KMS-11 (cell line): ENCODE data around the gene BARX2.

Experiments
- H2AFZ ChIP-seq: fragments of 200-600 bp; sonication (generic); 2 replicates; pipeline ENCODE4 v1.6.1; 2016; ENCODE audit warnings: antibody characterized with exemption, mixed run types, low read depth
- H3K27ac ChIP-seq: fragments of 200-600 bp; sonication (generic); 2 replicates; pipeline ENCODE4 v1.6.1; 2016; ENCODE audit warnings: mild to moderate bottlenecking, mixed run types
- H3K27me3 ChIP-seq: fragments of 200-600 bp; sonication (generic); 2 replicates; pipeline ENCODE4 v1.6.1; 2017; ENCODE audit warnings: mild to moderate bottlenecking, low read depth, mixed run types, moderate library complexity; ENCODE audit not compliant: insufficient read depth
- H3K36me3 ChIP-seq: fragments of 200-600 bp; sonication (generic); 2 replicates; pipeline ENCODE4 v1.6.1; 2017; ENCODE audit warnings: mild to moderate bottlenecking, mixed run types; ENCODE audit not compliant: insufficient read depth
- H3K4me1 ChIP-seq: fragments of 200-600 bp; sonication (generic); 2 replicates; pipeline ENCODE4 v1.6.1; 2016; ENCODE audit warnings: mild to moderate bottlenecking, low read depth, mixed run types; ENCODE audit not compliant: poor library complexity, severe bottlenecking
- H3K4me2 ChIP-seq: fragments of 200-600 bp; sonication (generic); 2 replicates; pipeline ENCODE4 v1.7.0; 2016; ENCODE audit warnings: mild to moderate bottlenecking, mixed run types
- H3K4me3 ChIP-seq: fragments of 200-600 bp; sonication (generic); IDR thresholded peaks from 2 replicates; pipeline ENCODE4 v1.6.1; 2017; ENCODE audit warnings: low read depth, low read length, mixed read lengths; ENCODE audit not compliant: insufficient read depth
- H3K79me2 ChIP-seq: fragments of 200-600 bp; sonication (generic); 2 replicates; pipeline ENCODE4 v1.6.1; 2016; ENCODE audit warnings: low read depth, mixed run types; ENCODE audit not compliant: insufficient read depth
- H3K9ac ChIP-seq: fragments of 200-600 bp; sonication (generic); 2 replicates; pipeline ENCODE4 v1.6.1; 2016; ENCODE audit warnings: mild to moderate bottlenecking, mixed run types
- H4K20me1 ChIP-seq: fragments of 200-600 bp; sonication (generic); 2 replicates; pipeline ENCODE4 v1.6.1; 2016; ENCODE audit warnings: mild to moderate bottlenecking, mixed run types; ENCODE audit not compliant: insufficient read depth
- TF ChIP-seq, protein P1 (sequence below): fragments of 200-600 bp; sonication (generic); conservative IDR thresholded peaks from 2 replicates; pipeline ENCODE4 v1.6.1; 2017; ENCODE audit warnings: low read depth, mild to moderate bottlenecking, antibody characterized with exemption, low read length, moderate library complexity, mixed read lengths

BARX2 gene

DNA sequence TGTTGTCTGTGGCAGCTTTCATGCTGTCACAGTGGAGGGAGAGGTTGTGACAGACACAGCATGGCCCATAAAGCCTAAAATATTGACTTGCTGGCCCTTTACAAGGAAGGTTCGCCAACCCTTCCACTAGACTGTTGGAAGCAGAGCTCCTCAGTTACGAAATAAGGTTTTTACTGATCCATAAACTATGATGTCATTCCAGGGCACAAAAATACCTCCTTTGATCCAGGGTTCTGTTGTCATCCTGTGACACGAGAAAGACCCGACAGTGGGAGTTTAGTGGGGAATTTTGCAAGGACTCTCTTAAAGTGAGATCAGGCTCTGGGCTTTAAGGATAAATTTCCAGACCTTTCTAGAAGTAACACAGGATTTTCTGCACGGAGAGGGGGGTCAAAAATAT is 15.7 kb downstream of the BARX2 start:
- TF ChIP-seq, protein P1, sequence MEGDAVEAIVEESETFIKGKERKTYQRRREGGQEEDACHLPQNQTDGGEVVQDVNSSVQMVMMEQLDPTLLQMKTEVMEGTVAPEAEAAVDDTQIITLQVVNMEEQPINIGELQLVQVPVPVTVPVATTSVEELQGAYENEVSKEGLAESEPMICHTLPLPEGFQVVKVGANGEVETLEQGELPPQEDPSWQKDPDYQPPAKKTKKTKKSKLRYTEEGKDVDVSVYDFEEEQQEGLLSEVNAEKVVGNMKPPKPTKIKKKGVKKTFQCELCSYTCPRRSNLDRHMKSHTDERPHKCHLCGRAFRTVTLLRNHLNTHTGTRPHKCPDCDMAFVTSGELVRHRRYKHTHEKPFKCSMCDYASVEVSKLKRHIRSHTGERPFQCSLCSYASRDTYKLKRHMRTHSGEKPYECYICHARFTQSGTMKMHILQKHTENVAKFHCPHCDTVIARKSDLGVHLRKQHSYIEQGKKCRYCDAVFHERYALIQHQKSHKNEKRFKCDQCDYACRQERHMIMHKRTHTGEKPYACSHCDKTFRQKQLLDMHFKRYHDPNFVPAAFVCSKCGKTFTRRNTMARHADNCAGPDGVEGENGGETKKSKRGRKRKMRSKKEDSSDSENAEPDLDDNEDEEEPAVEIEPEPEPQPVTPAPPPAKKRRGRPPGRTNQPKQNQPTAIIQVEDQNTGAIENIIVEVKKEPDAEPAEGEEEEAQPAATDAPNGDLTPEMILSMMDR: no peak
- no peak overlapping the region for H3K4me3 ChIP-seq
- no peak overlapping the region for H3K9ac ChIP-seq
- H3K36me3 ChIP-seq: no peaks in the 10 kb centered on the region
- H2AFZ ChIP-seq: no peak overlapping the region
- H3K4me1 ChIP-seq: peaks cover 7% of the 10 kb centered on the region
- no peak overlapping the region for H3K27ac ChIP-seq
- H3K4me2 ChIP-seq: no peak overlapping the region
- no peaks in the 10 kb centered on the region for H3K79me2 ChIP-seq
- no peaks in the 10 kb centered on the region for H3K27me3 ChIP-seq
- H4K20me1 ChIP-seq: no peaks in the 10 kb centered on the region

DNA sequence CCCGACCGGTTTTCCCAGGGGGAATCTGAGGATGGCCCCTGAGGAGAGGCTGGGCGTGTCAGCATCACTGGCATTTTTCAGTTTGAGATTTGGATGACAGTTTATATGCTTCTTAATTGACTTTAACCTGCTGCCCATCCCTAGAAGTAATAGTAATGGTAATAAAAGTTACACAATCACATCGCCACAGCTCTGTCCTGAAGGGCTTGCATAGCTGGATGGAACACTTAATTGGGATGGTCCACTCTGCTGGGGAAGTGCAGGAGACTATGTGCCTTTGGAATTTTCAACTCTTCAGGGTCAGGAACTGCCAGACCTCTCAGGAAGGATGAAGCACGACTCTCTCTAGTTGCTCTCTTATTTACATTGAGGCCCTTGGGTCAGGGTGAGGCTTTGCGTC is 16.2 kb downstream of the BARX2 start:
- no peaks in the 10 kb centered on the region for H3K36me3 ChIP-seq
- H3K27me3 ChIP-seq: no peaks in the 10 kb centered on the region
- no peak overlapping the region for H3K9ac ChIP-seq
- no peak overlapping the region for H3K4me2 ChIP-seq
- H2AFZ ChIP-seq: no peak overlapping the region
- TF ChIP-seq, protein P1: no peak
- peaks cover 7% of the 10 kb centered on the region for H3K4me1 ChIP-seq
- no peaks in the 10 kb centered on the region for H3K79me2 ChIP-seq
- no peaks in the 10 kb centered on the region for H4K20me1 ChIP-seq
- no peak overlapping the region for H3K27ac ChIP-seq
- H3K4me3 ChIP-seq: no peak overlapping the region

DNA sequence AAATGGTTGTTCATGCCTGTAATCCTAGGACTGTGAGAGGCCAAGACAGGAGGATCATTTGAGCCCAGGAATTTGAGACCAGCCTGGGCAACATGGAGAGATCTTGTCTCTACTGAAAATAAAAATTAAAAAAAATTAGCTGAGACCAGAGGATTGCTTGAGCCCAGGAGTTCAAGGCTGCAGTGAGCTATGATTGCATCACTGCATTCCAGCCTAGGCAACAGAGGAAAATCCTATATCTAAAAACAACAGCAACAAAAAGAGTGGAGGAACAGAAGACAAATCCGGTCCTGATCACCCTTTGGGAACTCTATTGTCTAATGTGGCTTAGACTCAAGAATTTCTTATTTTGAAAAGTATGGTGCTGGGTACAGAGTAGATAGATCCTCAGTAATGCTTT is 17.3 kb downstream of the BARX2 start:
- H2AFZ ChIP-seq: no peak overlapping the region
- H3K27me3 ChIP-seq: no peaks in the 10 kb centered on the region
- no peaks in the 10 kb centered on the region for H3K79me2 ChIP-seq
- H3K4me3 ChIP-seq: no peak overlapping the region
- H3K9ac ChIP-seq: no peak overlapping the region
- no peaks in the 10 kb centered on the region for H4K20me1 ChIP-seq
- TF ChIP-seq, protein P1: no peak
- peaks cover 7% of the 10 kb centered on the region for H3K4me1 ChIP-seq
- no peaks in the 10 kb centered on the region for H3K36me3 ChIP-seq
- no peak overlapping the region for H3K4me2 ChIP-seq
- H3K27ac ChIP-seq: no peak overlapping the region

DNA sequence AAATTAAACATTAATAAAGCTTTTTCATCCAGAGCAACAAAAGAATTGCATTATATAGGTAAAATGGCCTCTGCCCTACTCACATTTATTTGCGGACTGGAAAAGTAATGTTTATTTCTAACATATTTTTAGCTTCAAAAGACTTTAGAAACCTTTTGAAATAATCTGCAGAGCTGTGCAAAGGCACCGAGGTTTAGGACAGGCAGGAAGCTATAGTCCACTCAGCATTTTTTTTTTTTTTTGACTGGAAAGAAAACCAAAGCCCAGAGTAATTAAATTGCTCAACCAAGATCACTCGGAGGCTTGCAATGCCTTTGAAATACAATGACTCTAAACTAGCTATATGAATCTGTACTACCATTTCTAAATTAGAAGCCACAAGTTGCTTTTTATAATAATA is 19.1 kb downstream of the BARX2 start:
- Histone ChIP-seq H3K4me2 (no peak overlapping the region), H4K20me1 (no peaks in the 10 kb centered on the region), H3K4me3 (no peak overlapping the region), H3K27ac (no peak overlapping the region), H3K36me3 (no peaks in the 10 kb centered on the region), H3K27me3 (no peaks in the 10 kb centered on the region), H3K4me1 (peaks cover 7% of the 10 kb centered on the region), H2AFZ (no peak overlapping the region), H3K9ac (no peak overlapping the region), H3K79me2 (no peaks in the 10 kb centered on the region)
- TF ChIP-seq, protein P1: no peak

DNA sequence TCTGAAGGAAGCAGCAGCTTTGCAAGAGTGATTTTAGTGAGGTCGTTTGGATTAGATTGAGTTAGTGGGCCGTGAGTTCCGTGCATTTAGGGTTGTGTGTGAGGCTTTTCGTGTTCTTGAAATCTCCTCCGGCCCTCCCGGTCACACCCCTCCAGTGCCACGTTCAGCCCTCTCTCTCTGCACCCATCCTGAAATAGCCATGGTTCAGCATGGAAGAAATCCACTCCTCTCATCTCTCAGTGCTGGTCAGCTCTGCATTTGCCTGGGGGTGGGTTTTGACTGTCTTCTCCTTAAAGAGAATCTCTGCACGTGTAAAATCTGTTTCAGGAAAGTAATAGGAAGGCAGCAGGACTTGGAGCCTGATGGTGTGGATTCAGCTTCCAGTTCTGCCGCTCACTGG is 19.8 kb downstream of the BARX2 start:
- Histone ChIP-seq H3K4me3 (no peak overlapping the region), H3K9ac (no peak overlapping the region), H3K27ac (no peak overlapping the region), H3K4me2 (no peak overlapping the region), H3K79me2 (no peaks in the 10 kb centered on the region), H3K4me1 (peaks cover 7% of the 10 kb centered on the region), H2AFZ (no peak overlapping the region), H4K20me1 (no peaks in the 10 kb centered on the region), H3K36me3 (no peaks in the 10 kb centered on the region), H3K27me3 (no peaks in the 10 kb centered on the region)
- TF ChIP-seq, protein P1: no peak
